ENCODE results near the gene TPRX1.
"Not testable (repeated sequence)": the region's sequence is repeated elsewhere in the genome, so short reads cannot be mapped to it uniquely, and the experiment has no call there.

DNA sequence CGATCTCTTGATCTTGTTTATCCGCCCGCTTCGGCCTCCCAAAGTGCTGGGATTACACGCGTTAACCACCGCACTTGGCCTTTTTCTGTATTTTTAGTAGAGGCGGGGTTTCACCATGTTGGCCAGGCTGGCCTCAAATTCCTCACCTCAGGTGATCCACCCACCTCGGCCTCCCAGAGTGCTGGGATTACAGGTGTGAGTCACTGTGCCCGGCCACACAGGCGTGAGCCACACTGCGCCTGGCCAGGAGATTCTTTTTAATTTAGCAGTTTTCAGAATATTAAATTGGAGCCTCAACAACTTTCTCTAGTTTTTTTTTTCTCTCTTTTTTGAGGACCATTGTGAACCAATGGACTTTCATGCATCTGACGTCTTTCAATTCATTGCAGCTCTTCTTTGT is 14.5 kb downstream of the TPRX1 start:
- TF ChIP-seq, protein P1, sequence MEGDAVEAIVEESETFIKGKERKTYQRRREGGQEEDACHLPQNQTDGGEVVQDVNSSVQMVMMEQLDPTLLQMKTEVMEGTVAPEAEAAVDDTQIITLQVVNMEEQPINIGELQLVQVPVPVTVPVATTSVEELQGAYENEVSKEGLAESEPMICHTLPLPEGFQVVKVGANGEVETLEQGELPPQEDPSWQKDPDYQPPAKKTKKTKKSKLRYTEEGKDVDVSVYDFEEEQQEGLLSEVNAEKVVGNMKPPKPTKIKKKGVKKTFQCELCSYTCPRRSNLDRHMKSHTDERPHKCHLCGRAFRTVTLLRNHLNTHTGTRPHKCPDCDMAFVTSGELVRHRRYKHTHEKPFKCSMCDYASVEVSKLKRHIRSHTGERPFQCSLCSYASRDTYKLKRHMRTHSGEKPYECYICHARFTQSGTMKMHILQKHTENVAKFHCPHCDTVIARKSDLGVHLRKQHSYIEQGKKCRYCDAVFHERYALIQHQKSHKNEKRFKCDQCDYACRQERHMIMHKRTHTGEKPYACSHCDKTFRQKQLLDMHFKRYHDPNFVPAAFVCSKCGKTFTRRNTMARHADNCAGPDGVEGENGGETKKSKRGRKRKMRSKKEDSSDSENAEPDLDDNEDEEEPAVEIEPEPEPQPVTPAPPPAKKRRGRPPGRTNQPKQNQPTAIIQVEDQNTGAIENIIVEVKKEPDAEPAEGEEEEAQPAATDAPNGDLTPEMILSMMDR (IDR thresholded peaks at IDR 0.05; ENCODE audit: low read depth, low read length): not testable (repeated sequence)
- TF ChIP-seq POLR2A (IDR thresholded peaks at IDR 0.05; ENCODE audit: extremely low read depth, insufficient read length): not testable (repeated sequence)
